Epithelial cell of esophagus (primary cell): ENCODE measurements around the gene RBMS3.

Source experiments
- DNase-seq: peaks from one replicate; pipeline ENCODE4 v3.0.0; 2010; ENCODE audit warnings: low read depth
- H3K4me3 ChIP-seq: 2 replicates; pipeline ENCODE4 v1.5.1; 2011; ENCODE audit warnings: mild to moderate bottlenecking, low read length, control low read depth
- CTCF ChIP-seq: IDR thresholded peaks from 2 replicates; pipeline ENCODE4 v1.5.1; 2011; ENCODE audit warnings: low read depth, mild to moderate bottlenecking, low read length, control low read depth, inconsistent platforms; ENCODE audit not compliant: insufficient read depth; ENCODE audit errors: missing control alignments

The RBMS3 gene

GRCh38 chr3:29677421-29677820 is 396.6 kb downstream of the RBMS3 start:
- H3K4me3 ChIP-seq = no peak overlapping the region
- TF ChIP-seq CTCF = no peak
- DNase-seq = no peak

- no peak for DNase-seq
- no peak overlapping the region for H3K4me3 ChIP-seq
- no peak for TF ChIP-seq CTCF
Measured at GRCh38 chr3:29679944-29680343, 399.1 kb downstream of the RBMS3 start.

GRCh38 chr3:29683018-29683993 is 402.4 kb downstream of the RBMS3 start:
- peak; percentile 61 for DNase-seq
- H3K4me3 ChIP-seq = no peak overlapping the region
- no peak for TF ChIP-seq CTCF

GRCh38 chr3:29686889-29687592 is 406.2 kb downstream of the RBMS3 start:
- H3K4me3 ChIP-seq = no peak overlapping the region
- DNase-seq = no peak
- TF ChIP-seq CTCF = no peak

GRCh38 chr3:29690686-29691353 is 409.9 kb downstream of the RBMS3 start:
- H3K4me3 ChIP-seq = no peak overlapping the region
- DNase-seq = no peak
- TF ChIP-seq CTCF = no peak

GRCh38 chr3:29693863-29694262 is 413.0 kb downstream of the RBMS3 start:
- DNase-seq = peak; percentile 79
- no peak for TF ChIP-seq CTCF
- H3K4me3 ChIP-seq = no peak overlapping the region
